A549 treated with Mapracorat at 1 μM for 4 hours (cell line): ENCODE data around the gene NFKBIE. TPM values are rescaled to one million over a fixed set of nuclear protein-coding genes. Genes with fewer than 3 reads are reported as not detected.

Experiments
- total RNA-seq: library from RNA; stranded (reverse); fragments of 200-300 nt; extraction: Qiagen RNA extraction; gene quantifications from 5 replicates; pipeline ENCODE4 v1.2.3, GENCODE V29; 2022

The NFKBIE gene
- total RNA-seq, result 6.7 to 9.2 TPM (median 7.9 TPM) in 5 replicates

DNA sequence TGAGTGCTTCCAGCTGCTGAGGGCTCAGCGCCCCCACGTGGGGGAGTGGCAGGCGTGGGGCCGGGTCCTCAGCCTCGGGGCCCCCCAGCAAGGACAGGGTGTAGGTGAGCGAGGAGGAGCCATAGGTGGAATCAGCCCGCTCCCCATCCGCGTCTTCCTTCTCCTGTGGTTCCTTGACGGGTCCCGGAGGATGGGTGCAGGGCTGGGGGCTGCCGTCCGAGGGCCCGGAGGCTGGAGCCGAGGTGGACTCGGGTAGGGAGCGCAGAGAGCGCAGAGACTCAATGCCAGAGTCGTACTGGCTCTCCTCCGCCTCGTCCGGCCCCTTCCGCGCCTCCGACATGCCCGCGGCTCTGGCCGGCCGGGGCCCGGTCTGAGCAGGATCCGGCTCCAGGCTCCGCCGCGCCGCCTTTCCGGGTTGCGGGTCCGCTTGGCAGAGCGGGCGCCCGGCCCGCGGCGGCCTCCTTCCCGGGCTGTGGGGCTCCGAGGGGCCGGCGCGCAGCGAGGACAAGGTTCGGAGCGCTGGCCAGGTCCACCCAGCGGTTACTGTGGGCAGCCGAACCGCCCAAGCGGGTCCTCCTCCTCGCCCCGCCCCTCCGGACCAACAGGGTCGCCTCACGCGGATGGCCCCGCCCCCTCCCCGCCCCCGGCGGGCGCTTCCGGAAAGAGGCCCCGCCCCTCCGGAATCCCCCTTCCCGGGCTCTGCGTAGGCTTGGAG is at the start of gene NFKBIE:
Gene NFKBIE (minus strand): TSS at position 545 of the 715 bp plus-strand sequence. CDS start 205 bp downstream, at position 340.

DNA sequence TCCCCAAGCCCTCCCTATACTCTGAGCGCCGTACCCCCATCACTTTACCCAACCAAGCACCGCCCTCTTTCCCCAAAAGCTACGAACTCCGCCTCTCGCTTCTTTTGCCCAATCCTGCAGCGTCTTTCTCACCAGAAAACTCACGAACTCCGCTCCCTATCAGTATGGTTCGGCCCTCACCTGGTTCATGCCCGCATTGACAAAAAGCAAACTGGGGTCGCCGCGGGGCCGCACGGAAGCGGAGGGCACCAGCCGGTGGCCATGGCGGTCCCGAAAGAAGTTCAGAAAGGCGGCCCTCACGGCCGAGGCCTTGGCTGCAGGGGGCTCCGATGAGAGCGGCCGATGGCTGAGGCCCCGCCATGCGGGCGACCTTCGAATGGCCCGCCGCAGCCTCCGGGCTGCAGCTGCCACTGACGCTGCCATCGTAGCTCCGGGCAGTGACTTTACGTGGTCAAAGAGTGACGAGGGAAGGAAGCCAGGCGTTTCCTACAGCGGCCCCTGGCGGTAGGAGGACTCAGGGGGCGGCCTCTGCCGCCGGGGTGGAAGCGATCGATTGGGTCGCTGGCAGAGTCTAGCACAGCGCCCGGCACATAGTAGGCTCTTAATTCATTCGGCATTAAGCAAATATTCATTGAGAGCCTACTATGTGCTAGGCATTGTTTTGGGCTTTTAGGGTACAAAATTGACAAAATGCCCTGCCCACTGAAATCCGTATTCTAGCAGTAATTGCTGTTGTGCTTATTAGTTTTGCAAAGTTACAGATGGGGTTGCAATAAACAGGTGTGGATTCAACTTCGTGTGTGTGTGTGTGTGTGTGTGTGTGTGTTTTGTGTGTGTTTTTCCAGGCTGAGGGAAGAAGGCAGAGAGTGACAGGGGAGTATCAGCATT is 47.8 kb upstream of the NFKBIE start, which contains the start of gene AARS2:
Gene AARS2 (minus strand): TSS at position 447 of the 888 bp plus-strand sequence. CDS start 24 bp downstream, at position 423.

DNA sequence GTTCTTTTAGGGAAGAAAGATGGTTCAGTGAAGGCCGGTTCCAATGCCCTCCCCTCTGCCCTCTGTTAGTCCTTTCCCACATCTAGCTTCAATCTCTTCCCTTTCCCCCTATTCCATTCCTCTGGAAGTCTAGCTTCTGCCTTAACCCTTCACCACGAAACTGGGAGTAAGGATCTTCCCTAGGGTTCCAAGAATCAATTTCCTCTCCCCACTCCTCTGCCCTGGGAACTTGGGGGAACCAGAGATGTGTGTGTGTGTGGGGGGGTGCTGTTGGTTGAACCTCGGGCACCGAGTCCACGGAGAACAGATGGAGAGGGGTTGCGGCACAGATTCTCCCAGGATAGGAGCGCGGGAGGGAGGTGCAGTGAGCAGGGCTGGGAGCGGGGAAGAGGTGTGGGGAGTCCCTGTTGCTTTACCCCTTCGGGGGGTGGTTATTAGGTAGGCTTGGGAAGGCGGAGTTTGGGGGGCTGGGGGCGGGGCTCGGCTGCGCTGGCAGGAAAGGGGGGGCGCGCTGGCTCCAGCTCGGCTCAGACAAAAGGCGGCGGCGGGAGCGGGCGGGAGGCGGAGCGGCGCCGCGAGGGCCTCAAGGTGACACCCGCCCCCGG is 4.7 kb upstream of the NFKBIE start, which contains the start of gene TMEM151B:
Gene TMEM151B (plus strand): TSS at position 530 of the 605 bp plus-strand sequence. CDS start 293 bp downstream, outside the sequence.

GRCh38 chr6:44257025-44257752 is 8.2 kb downstream of the NFKBIE start, which contains the start of gene SLC35B2:
Gene SLC35B2 (minus strand): TSS chr6:44257528. CDS start chr6:44257410, 118 bp downstream.

DNA sequence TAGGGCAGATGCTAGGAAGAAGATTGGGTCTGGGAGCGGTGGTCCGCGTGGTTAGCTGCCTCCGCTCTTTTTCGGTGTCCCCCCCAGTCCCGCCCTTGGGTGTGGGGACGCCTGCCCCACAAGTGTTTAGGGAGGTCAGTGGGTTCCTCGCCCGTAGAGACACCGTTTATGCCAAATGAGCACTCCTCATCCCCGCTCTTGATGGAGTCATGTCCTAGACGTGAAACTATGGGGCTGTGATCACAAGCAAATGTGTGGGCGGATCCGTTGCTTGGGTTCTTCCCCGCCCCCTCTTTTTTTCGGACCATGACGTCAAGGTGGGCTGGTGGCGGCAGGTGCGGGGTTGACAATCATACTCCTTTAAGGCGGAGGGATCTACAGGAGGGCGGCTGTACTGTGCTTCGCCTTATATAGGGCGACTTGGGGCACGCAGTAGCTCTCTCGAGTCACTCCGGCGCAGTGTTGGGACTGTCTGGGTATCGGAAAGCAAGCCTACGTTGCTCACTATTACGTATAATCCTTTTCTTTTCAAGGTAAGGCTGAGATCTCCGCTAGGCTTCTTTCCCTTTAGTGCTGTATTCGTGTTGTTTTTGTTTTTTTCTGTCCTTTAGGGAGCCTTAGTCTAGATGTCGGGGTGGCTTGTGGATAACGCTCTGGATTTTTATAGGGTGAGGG is 18.6 kb downstream of the NFKBIE start, which contains the start of gene HSP90AB1:
Gene HSP90AB1 (plus strand): TSS at position 439 of the 675 bp plus-strand sequence. CDS start 1,529 bp downstream, outside the sequence.

GRCh38 chr6:44223319-44224028 is 41.9 kb downstream of the NFKBIE start, which contains the start of gene SLC29A1:
Gene SLC29A1 (plus strand): TSS chr6:44223595. CDS start chr6:44227314, 3,719 bp downstream.

GRCh38 chr6:44216677-44217331 is 48.5 kb downstream of the NFKBIE start, which contains the start of gene MYMX:
Gene MYMX (plus strand): TSS chr6:44216926. CDS start chr6:44217472, 546 bp downstream.

Other genes with a start within 250 kb of the NFKBIE start
- 54.3 to 69.1 TPM (median 67.8 TPM) in 5 replicates for gene MRPL14, start 138.1 kb downstream of the NFKBIE start, total RNA-seq
- 11.2 to 16.4 TPM (median 15.3 TPM) in 5 replicates for gene TMEM63B, start 138.0 kb downstream of the NFKBIE start, total RNA-seq
- gene CAPN11, start 106.7 kb downstream of the NFKBIE start, total RNA-seq, result not detected in 5 replicates
- gene MYMX, start 48.6 kb downstream of the NFKBIE start, total RNA-seq, result not detected in 5 replicates
- gene SLC29A1, start 42.0 kb downstream of the NFKBIE start, total RNA-seq, result 42.3 to 53.9 TPM (median 51.8 TPM) in 5 replicates
- gene HSP90AB1, start 18.4 kb downstream of the NFKBIE start, total RNA-seq, result 1,081 to 1,335 TPM (median 1,155 TPM) in 5 replicates
- gene SLC35B2, start 8.0 kb downstream of the NFKBIE start, total RNA-seq, result 49.1 to 67.2 TPM (median 64.4 TPM) in 5 replicates
- gene TMEM151B, start 4.9 kb upstream of the NFKBIE start, total RNA-seq, result 0.02 to 0.16 TPM (median 0.09 TPM) in 5 replicates
- gene AARS2, start 47.8 kb upstream of the NFKBIE start, total RNA-seq, result 5.0 to 7.6 TPM (median 6.4 TPM) in 5 replicates
- gene SPATS1, start 77.1 kb upstream of the NFKBIE start, total RNA-seq, result not detected in 5 replicates
- 10.6 to 15.0 TPM (median 12.7 TPM) in 5 replicates for gene CDC5L, start 122.2 kb upstream of the NFKBIE start, total RNA-seq